ENCODE measurements around the gene SIDT2.

The SIDT2 gene

GRCh38 chr11:117210620-117211019, 32.1 kb downstream of the SIDT2 start:
- TF ChIP-seq ZFX (IDR thresholded peaks at IDR 0.05) = no peak
- TF ChIP-seq, protein P1, sequence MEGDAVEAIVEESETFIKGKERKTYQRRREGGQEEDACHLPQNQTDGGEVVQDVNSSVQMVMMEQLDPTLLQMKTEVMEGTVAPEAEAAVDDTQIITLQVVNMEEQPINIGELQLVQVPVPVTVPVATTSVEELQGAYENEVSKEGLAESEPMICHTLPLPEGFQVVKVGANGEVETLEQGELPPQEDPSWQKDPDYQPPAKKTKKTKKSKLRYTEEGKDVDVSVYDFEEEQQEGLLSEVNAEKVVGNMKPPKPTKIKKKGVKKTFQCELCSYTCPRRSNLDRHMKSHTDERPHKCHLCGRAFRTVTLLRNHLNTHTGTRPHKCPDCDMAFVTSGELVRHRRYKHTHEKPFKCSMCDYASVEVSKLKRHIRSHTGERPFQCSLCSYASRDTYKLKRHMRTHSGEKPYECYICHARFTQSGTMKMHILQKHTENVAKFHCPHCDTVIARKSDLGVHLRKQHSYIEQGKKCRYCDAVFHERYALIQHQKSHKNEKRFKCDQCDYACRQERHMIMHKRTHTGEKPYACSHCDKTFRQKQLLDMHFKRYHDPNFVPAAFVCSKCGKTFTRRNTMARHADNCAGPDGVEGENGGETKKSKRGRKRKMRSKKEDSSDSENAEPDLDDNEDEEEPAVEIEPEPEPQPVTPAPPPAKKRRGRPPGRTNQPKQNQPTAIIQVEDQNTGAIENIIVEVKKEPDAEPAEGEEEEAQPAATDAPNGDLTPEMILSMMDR (conservative IDR thresholded peaks at IDR 0.05) = no peak
- no peak overlapping the region for H3K27ac ChIP-seq

GRCh38 chr11:117212697-117213355, 34.3 kb downstream of the SIDT2 start:
- no peak overlapping the region for H3K27ac ChIP-seq
- TF ChIP-seq ZFX (IDR thresholded peaks at IDR 0.05) = no peak
- TF ChIP-seq, protein P1 (conservative IDR thresholded peaks at IDR 0.05) = no peak

DNA sequence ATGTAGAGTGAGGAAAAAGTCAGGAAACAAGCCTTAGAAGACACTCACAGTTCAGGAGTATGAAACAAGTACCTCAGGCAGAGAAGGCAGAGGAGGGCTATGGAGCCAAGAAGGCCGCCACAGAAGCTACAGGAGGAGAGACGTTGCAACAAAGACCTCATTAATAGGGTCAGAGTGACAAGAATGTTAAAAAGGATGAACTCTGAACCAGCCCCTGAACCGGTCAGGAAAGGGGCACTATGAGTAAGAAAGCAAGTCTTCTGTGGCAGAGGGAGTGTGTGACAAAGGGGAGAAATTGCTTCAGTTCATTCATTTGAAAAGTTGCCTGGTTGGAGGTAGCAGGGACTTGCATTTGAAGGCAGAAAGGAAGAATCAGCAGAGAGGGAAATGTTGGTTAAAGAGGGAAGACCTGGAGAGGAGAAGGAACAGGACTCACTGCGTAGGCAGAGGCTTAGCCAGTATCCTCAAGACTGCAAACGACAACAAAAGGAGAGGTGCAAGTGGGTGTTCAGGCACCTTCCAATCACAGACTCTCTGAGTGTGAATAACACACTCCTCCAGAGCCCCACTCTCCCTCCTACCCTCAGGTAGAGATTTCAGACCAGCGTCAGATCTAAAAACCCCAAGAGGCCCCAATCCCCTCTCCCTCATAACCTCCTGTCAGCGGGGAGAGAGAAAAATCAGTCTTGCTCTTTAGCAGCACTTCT, 36.0 kb downstream of the SIDT2 start:
- TF ChIP-seq, protein P1 (conservative IDR thresholded peaks at IDR 0.05) = no peak
- no peak for TF ChIP-seq ZFX (IDR thresholded peaks at IDR 0.05)
- no peak overlapping the region for H3K27ac ChIP-seq

- no peak for TF ChIP-seq ZFX (IDR thresholded peaks at IDR 0.05)
- TF ChIP-seq, protein P1 (conservative IDR thresholded peaks at IDR 0.05) = no peak
- H3K27ac ChIP-seq = no peak overlapping the region
Measured at GRCh38 chr11:117217141-117218084, 38.9 kb downstream of the SIDT2 start.

GRCh38 chr11:117218133-117218915, 39.8 kb downstream of the SIDT2 start:
- no peak overlapping the region for H3K27ac ChIP-seq

DNA sequence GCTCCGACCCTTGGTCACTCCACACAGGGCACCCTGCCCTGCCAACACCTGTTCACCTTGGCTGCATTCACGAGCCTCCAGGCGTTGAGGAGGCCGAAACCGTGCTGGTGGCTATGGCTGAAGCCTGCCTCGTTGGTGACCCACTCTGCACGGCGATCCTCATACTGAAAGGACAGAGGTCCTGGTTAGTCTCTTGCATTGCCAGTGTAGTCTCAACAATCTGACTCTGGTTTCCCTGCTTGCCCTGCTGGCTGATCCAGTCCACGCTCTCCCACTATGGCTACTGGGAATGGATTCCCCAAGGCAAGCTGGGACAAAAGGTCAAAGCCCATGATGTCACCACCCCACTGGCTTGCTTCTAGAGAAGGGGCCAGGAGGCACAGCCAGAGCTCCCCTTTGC, 40.5 kb downstream of the SIDT2 start:
- no peak for TF ChIP-seq ZFX (IDR thresholded peaks at IDR 0.05)
- TF ChIP-seq, protein P1 (conservative IDR thresholded peaks at IDR 0.05) = no peak
- no peak overlapping the region for H3K27ac ChIP-seq

More at GRCh38 chr11:117218133-117218915, 39.8 kb downstream of the SIDT2 start:
- TF ChIP-seq, protein P1 (conservative IDR thresholded peaks at IDR 0.05) = no peak
- no peak for TF ChIP-seq ZFX (IDR thresholded peaks at IDR 0.05)
